ENCODE results near the gene CABP7. TPM values are rescaled to one million over a fixed set of nuclear protein-coding genes. Genes with fewer than 3 reads are reported as not detected.
A peak's percentile ranks its signal among the peaks of the same experiment; 100 is the strongest.

CABP7 gene
- total and polyA plus RNA-seq, 3 donors from 2014 or later: 0.79 to 1.6 (median 1.6) TPM

- 74 to 86% methylated on average over 8 of the region's 8 CpGs for WGBS, 2 donors
- DNase-seq: peak; percentile 31
- Histone ChIP-seq H3K36me3 (ENCODE audit: low read depth, missing control alignments) (no peaks in the 10 kb centered on the region), H3K4me1 (no peaks in the 10 kb centered on the region), H3K27ac (no peak overlapping the region), H3K27me3 (no peaks in the 10 kb centered on the region), H3K9me3 (no peaks in the 10 kb centered on the region), H3K4me3 (no peak overlapping the region)
- TF ChIP-seq POLR2A (IDR thresholded peaks at IDR 0.05): no peak
- TF ChIP-seq CTCF (IDR thresholded peaks at IDR 0.05): no peak
- intact Hi-C loops (cut with DNase I; ENCODE audit: low total_unique reads): no loop called here
Measured at GRCh38 chr22:29744902-29745301, 25.1 kb downstream of the CABP7 start.

- no peaks in the 10 kb centered on the region for H3K9me3 ChIP-seq
- no peak for DNase-seq
- H3K27me3 ChIP-seq: no peaks in the 10 kb centered on the region
- 88 to 98% methylated on average over 5 to 7 of the region's 7 CpGs for WGBS, 2 donors
- no peaks in the 10 kb centered on the region for H3K36me3 ChIP-seq (ENCODE audit: low read depth, missing control alignments)
- H3K4me1 ChIP-seq: no peaks in the 10 kb centered on the region
- H3K27ac ChIP-seq: no peak overlapping the region
- TF ChIP-seq CTCF (IDR thresholded peaks at IDR 0.05): no peak
- no peak for TF ChIP-seq POLR2A (IDR thresholded peaks at IDR 0.05)
- intact Hi-C loops (cut with DNase I; ENCODE audit: low total_unique reads): no loop called here
- no peak overlapping the region for H3K4me3 ChIP-seq
Measured at GRCh38 chr22:29747832-29748231, 28.0 kb downstream of the CABP7 start.

- WGBS, 2 donors: 85 to 91% methylated on average over 7 to 9 of the region's 9 CpGs
- intact Hi-C loops (cut with DNase I; ENCODE audit: low total_unique reads): no loop called here
Measured at GRCh38 chr22:29748248-29748893, 28.6 kb downstream of the CABP7 start.

GRCh38 chr22:29750029-29750428 lies 30.2 kb downstream of the CABP7 start:
- WGBS, 2 donors: 71 to 73% methylated on average over 3 of the region's 3 CpGs
- DNase-seq: no peak
- TF ChIP-seq POLR2A (IDR thresholded peaks at IDR 0.05) (no peak), CTCF (IDR thresholded peaks at IDR 0.05) (no peak)
- Histone ChIP-seq H3K36me3 (ENCODE audit: low read depth, missing control alignments) (no peaks in the 10 kb centered on the region), H3K27me3 (no peaks in the 10 kb centered on the region), H3K9me3 (no peaks in the 10 kb centered on the region), H3K4me1 (no peaks in the 10 kb centered on the region), H3K4me3 (no peak overlapping the region), H3K27ac (no peak overlapping the region)
- intact Hi-C loops (cut with DNase I; ENCODE audit: low total_unique reads): no loop called here

More at GRCh38 chr22:29748248-29748893, 28.6 kb downstream of the CABP7 start:
- H3K36me3 ChIP-seq (ENCODE audit: low read depth, missing control alignments): no peaks in the 10 kb centered on the region
- no peak for DNase-seq
- no peaks in the 10 kb centered on the region for H3K27me3 ChIP-seq
- no peaks in the 10 kb centered on the region for H3K4me1 ChIP-seq
- H3K27ac ChIP-seq: no peak overlapping the region
- H3K4me3 ChIP-seq: no peak overlapping the region
- TF ChIP-seq POLR2A (IDR thresholded peaks at IDR 0.05) (no peak), CTCF (IDR thresholded peaks at IDR 0.05) (no peak)
- no peaks in the 10 kb centered on the region for H3K9me3 ChIP-seq
